Cerebellar nuclear complex (tissue), 1 donor: ENCODE results near the gene CGNL1.
A peak's percentile ranks its signal among the peaks of the same experiment; 100 is the strongest.

Experiments used
- DNase-seq, 2 experiments: peaks; one replicate each; lab custom pipeline; 2025; lab: John Stamatoyannopoulos, UW

The CGNL1 gene

GRCh38 chr15:57352535-57353316, 23.6 kb upstream of the CGNL1 start:
- no peak for DNase-seq

- no peak for DNase-seq
Observed at GRCh38 chr15:57353317-57353804, 22.9 kb upstream of the CGNL1 start.

GRCh38 chr15:57354436-57355123, 21.7 kb upstream of the CGNL1 start:
- no peak for DNase-seq

GRCh38 chr15:57355259-57355658, 21.0 kb upstream of the CGNL1 start:
- no peak for DNase-seq

- no peak for DNase-seq
Observed at GRCh38 chr15:57356178-57356577, 20.1 kb upstream of the CGNL1 start.

GRCh38 chr15:57356636-57357035, 19.7 kb upstream of the CGNL1 start:
- DNase-seq: no peak

- no peak for DNase-seq
Observed at GRCh38 chr15:57357799-57358198, 18.5 kb upstream of the CGNL1 start.

- DNase-seq: no peak
Observed at GRCh38 chr15:57358571-57358970, 17.7 kb upstream of the CGNL1 start.

- no peak for DNase-seq
Observed at GRCh38 chr15:57363661-57364060, 12.6 kb upstream of the CGNL1 start.

- DNase-seq: no peak
Observed at GRCh38 chr15:57364282-57365007, 11.9 kb upstream of the CGNL1 start.

- DNase-seq: peak in 1 of 2 experiments; percentile 37
Observed at GRCh38 chr15:57367556-57367955, 8.7 kb upstream of the CGNL1 start.

GRCh38 chr15:57370929-57371328, 5.4 kb upstream of the CGNL1 start:
- no peak for DNase-seq

GRCh38 chr15:57373251-57373881, 2.9 kb upstream of the CGNL1 start:
- no peak for DNase-seq

GRCh38 chr15:57373882-57374276, 2.4 kb upstream of the CGNL1 start:
- no peak for DNase-seq

GRCh38 chr15:57376696-57377477, 582 bp downstream of the CGNL1 start:
- no peak for DNase-seq

GRCh38 chr15:57377478-57377847, 1.2 kb downstream of the CGNL1 start:
- no peak for DNase-seq

GRCh38 chr15:57379487-57379886, 3.2 kb downstream of the CGNL1 start:
- no peak for DNase-seq

- DNase-seq: no peak
Observed at GRCh38 chr15:57380854-57381253, 4.5 kb downstream of the CGNL1 start.

- DNase-seq: no peak
Observed at GRCh38 chr15:57382215-57382614, 5.9 kb downstream of the CGNL1 start.

- no peak for DNase-seq
Observed at GRCh38 chr15:57382969-57383368, 6.7 kb downstream of the CGNL1 start.

- no peak for DNase-seq
Observed at GRCh38 chr15:57384024-57384423, 7.7 kb downstream of the CGNL1 start.
